HFFc6 (cell line): ENCODE results near the gene TTC24. TPM values are rescaled to one million over a fixed set of nuclear protein-coding genes. Genes with fewer than 3 reads are reported as not detected.

Source experiments
- DNase-seq: peaks from one replicate; pipeline ENCODE4 v3.0.0-alpha.2; 2018
- H3K27ac Mint-ChIP-seq: 2 replicates; pipeline ENCODE4 v1.8.0; 2020; ENCODE audit warnings: mild to moderate bottlenecking, mixed read lengths
- H3K27me3 Mint-ChIP-seq: 2 replicates; pipeline ENCODE4 v1.8.0; 2021; ENCODE audit warnings: mild to moderate bottlenecking, moderate library complexity, mixed read lengths; ENCODE audit not compliant: insufficient read depth
- H3K36me3 Mint-ChIP-seq: 2 replicates; pipeline ENCODE4 v1.8.0; 2021; ENCODE audit warnings: low read depth, mixed read lengths
- H3K4me1 Mint-ChIP-seq: 2 replicates; pipeline ENCODE4 v1.8.0; 2020; ENCODE audit warnings: low read depth, mixed read lengths
- H3K4me3 Mint-ChIP-seq: 2 replicates; pipeline ENCODE4 v1.8.0; 2020; ENCODE audit warnings: mild to moderate bottlenecking, moderate library complexity, mixed read lengths
- H3K9me3 Mint-ChIP-seq: 2 replicates; pipeline ENCODE4 v1.8.0; 2020; ENCODE audit warnings: mild to moderate bottlenecking, mixed read lengths
- total RNA-seq, 6 experiments: library from RNA; stranded (reverse); fragmentation: NEBNext Ultra II Directional; extraction: Animal tissue kit (Norgen Biotek cat#: 25700); gene quantifications; 2 replicates in 1 of 6; 3 replicates in 5 of 6; pipeline ENCODE4 v1.2.3, GENCODE V29; 2021
- TF ChIP-seq, protein P1 (sequence below): fragments of 200-600 bp; sonication (generic); IDR thresholded peaks from 2 replicates; pipeline ENCODE4 v1.5.0; 2021; ENCODE audit warnings: antibody characterized with exemption, mild to moderate bottlenecking

Gene TTC24
- total RNA-seq, 6 experiments from 2014 or later: not detected

DNA sequence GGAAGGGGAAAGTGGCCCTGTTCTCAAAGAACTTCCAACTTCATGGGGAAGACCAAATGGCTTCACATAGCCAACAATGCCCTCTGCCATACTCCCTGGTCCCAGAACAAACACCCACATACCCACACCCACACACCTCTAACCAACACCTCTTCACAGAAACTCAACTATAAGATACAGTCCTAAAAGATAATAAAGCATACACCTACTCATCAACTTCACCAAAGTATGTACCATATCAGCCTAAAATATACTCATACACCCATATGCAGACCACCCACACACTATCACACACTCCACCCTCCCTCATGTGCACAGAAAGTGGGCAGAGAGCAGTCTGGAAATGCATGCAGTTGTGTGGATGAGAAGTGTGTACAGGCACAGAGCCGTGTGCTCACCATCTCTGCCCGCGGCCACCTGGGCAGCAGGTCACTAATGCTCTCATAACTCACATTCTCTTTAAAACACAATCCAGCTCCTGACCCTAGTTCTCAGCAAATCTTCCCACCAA, 34.9 kb upstream of the TTC24 start:
- H3K4me3 Mint-ChIP-seq: no peak overlapping the region
- peaks cover 13% of the 10 kb centered on the region for H3K36me3 Mint-ChIP-seq
- no peaks in the 10 kb centered on the region for H3K9me3 Mint-ChIP-seq
- H3K4me1 Mint-ChIP-seq: peaks cover 8% of the 10 kb centered on the region; the same call in 1 of the 2 replicates
- H3K27me3 Mint-ChIP-seq: no peaks in the 10 kb centered on the region; the same call in 1 of the 2 replicates
- TF ChIP-seq, protein P1, sequence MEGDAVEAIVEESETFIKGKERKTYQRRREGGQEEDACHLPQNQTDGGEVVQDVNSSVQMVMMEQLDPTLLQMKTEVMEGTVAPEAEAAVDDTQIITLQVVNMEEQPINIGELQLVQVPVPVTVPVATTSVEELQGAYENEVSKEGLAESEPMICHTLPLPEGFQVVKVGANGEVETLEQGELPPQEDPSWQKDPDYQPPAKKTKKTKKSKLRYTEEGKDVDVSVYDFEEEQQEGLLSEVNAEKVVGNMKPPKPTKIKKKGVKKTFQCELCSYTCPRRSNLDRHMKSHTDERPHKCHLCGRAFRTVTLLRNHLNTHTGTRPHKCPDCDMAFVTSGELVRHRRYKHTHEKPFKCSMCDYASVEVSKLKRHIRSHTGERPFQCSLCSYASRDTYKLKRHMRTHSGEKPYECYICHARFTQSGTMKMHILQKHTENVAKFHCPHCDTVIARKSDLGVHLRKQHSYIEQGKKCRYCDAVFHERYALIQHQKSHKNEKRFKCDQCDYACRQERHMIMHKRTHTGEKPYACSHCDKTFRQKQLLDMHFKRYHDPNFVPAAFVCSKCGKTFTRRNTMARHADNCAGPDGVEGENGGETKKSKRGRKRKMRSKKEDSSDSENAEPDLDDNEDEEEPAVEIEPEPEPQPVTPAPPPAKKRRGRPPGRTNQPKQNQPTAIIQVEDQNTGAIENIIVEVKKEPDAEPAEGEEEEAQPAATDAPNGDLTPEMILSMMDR: no peak
- no peak for DNase-seq
- H3K27ac Mint-ChIP-seq: no peak overlapping the region

DNA sequence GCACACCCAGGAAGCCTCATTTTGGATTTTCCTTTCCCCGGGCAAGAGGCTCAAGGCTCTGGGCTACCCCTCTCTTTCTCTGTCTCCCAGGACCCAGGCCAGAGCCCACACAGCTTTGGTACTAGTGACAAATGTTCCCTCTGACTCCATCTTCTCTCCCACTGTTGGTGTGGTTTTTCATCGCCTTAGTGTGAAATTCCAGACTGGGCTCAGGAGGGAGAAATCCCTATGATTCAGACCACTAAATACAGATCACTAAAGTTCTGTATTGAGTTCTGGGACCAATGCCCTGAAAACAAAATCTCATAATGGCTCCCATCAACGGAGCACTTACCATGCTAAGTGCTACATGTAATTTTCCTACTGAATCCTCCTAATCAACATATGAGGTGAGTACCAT, 33.3 kb upstream of the TTC24 start:
- Mint-ChIP-seq H3K4me3 (no peak overlapping the region), H3K36me3 (peaks cover 12% of the 10 kb centered on the region), H3K4me1 (peaks cover 4% of the 10 kb centered on the region; the same call in 1 of the 2 replicates)

DNA sequence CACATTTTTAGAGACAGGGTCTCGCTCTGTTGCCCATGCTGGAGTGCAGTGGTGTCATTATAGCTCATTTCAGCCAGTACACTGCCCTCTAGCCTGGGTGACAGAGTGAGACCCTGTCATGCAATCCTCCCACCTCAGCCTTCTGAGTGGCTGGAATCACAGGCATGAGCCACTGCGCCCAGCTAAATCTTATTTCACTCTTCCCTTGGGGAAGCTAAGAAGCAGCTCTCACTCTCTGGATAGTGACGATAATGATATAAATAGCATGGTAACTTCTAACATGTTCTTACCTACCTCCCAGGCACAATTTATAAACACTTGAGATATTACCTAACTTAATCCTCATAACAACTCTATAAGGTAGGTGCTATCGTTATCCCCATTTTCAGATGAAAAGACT, 32.1 kb upstream of the TTC24 start:
- no peak overlapping the region for H3K4me3 Mint-ChIP-seq
- no peaks in the 10 kb centered on the region for H3K9me3 Mint-ChIP-seq
- TF ChIP-seq, protein P1: no peak
- H3K27me3 Mint-ChIP-seq: no peaks in the 10 kb centered on the region; the same call in 1 of the 2 replicates
- H3K4me1 Mint-ChIP-seq: peaks cover 8% of the 10 kb centered on the region
- H3K27ac Mint-ChIP-seq: no peak overlapping the region
- peaks cover 10% of the 10 kb centered on the region for H3K36me3 Mint-ChIP-seq
- DNase-seq: no peak

More for the DNA sequence above, 33.3 kb upstream of the TTC24 start:
- Mint-ChIP-seq H3K27me3 (no peaks in the 10 kb centered on the region; the same call in 1 of the 2 replicates), H3K9me3 (no peaks in the 10 kb centered on the region), H3K27ac (no peak overlapping the region)
- no peak for DNase-seq
- TF ChIP-seq, protein P1: no peak

DNA sequence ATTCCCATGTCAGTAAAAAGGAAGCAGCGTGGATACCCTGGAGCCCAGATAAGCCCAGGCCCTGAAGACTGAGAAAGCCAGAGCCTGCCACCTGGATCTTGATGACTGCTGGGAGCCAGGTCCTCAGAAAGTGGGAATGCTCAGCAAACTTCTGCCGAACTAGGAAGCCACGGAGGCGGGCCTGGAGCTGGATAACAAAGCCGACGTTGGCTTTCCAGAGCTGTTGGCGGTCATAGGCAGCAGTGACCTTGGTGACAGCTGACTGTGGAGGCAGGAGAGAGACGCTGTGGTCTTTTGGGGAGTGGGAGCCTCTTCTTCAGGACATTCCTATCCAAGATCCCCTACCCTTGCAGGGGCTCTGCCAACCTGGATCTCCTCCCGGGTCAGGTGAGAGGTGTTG, 31.5 kb upstream of the TTC24 start:
- TF ChIP-seq, protein P1: no peak
- Mint-ChIP-seq H3K9me3 (no peaks in the 10 kb centered on the region), H3K27me3 (no peaks in the 10 kb centered on the region; the same call in 1 of the 2 replicates), H3K4me1 (peaks cover 13% of the 10 kb centered on the region), H3K36me3 (peaks cover 10% of the 10 kb centered on the region), H3K27ac (no peak overlapping the region), H3K4me3 (no peak overlapping the region)
- no peak for DNase-seq

DNA sequence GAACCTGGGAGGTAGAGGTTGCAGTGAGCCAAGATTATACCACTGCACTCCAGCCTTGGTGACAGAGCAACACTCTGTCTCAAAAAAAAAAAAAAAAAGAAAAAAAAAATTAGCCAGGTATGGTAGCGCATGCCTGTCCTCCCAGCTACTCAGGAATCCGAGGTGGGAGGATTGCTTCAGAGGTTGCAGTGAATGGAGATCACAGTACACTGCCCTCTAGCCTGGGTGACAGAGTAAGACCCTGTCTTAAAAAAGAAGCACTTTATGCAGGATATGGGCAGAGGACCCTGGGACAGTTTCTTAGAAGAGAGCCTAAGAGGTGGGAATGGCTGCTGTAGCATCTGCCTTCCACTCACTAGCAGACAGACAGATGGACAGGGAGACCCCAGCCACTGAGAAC, 30.1 kb upstream of the TTC24 start:
- Mint-ChIP-seq H3K36me3 (peaks cover 21% of the 10 kb centered on the region), H3K9me3 (no peaks in the 10 kb centered on the region), H3K4me3 (no peak overlapping the region), H3K27me3 (no peaks in the 10 kb centered on the region; the same call in 1 of the 2 replicates), H3K4me1 (peaks cover 18% of the 10 kb centered on the region), H3K27ac (no peak overlapping the region)
- no peak for DNase-seq
- TF ChIP-seq, protein P1: no peak
